HepG2 (cell line): ENCODE data around the gene PAK1IP1. TPM values are rescaled to one million over a fixed set of nuclear protein-coding genes. Genes with fewer than 3 reads are reported as not detected.

Source experiments
- ATF3 ChIP-seq: sonication (generic); formaldehyde crosslinking; IDR thresholded peaks from 2 replicates; pipeline ENCODE4 v1.4.0; 2020; ENCODE audit warnings: missing genetic modification reagents
- LBX2 ChIP-seq: sonication (generic); formaldehyde crosslinking; IDR thresholded peaks from 2 replicates; pipeline ENCODE4 v1.5.0; 2020; ENCODE audit warnings: missing genetic modification reagents, mild to moderate bottlenecking, borderline replicate concordance
- POLR2AphosphoS2 ChIP-seq: IDR thresholded peaks from 2 replicates; pipeline ENCODE4 v1.6.1; 2011; ENCODE audit warnings: low read depth, low read length, improper control_type of control experiment
- RORA ChIP-seq: sonication (generic); formaldehyde crosslinking; IDR thresholded peaks from 2 replicates; pipeline ENCODE4 v1.5.0; 2020; ENCODE audit warnings: mild to moderate bottlenecking, missing genetic modification reagents, moderate library complexity
- ZNF432 ChIP-seq: sonication (generic); formaldehyde crosslinking; IDR thresholded peaks from 2 replicates; pipeline ENCODE4 v1.5.0; 2020; ENCODE audit warnings: missing genetic modification reagents, mild to moderate bottlenecking, borderline replicate concordance
- ZNF484 ChIP-seq: sonication (generic); formaldehyde crosslinking; IDR thresholded peaks from 2 replicates; pipeline ENCODE4 v1.5.1; 2020; ENCODE audit warnings: mild to moderate bottlenecking, low read depth, missing genetic modification reagents, borderline replicate concordance
- ZNF510 ChIP-seq: sonication (generic); formaldehyde crosslinking; IDR thresholded peaks from 2 replicates; pipeline ENCODE4 v1.4.0; 2020; ENCODE audit warnings: low read depth, mild to moderate bottlenecking, missing genetic modification reagents
- polyA plus RNA-seq, 8 experiments: library from polyadenylated mRNA; depleted of rRNA in 3 of 8; stranded (reverse) in 7 of 8; unstranded in 1 of 8; fragments of >200 nt; fragmentation: Illumina TruSeq in 4 of 8; extraction: Trizol in 4 of 8; gene quantifications; 2 replicates each; pipeline versions ENCODE4 v1.2.1 to v1.2.3, GENCODE V29; 2011 to 2016; ENCODE audit warnings: low read depth in 4 of 8, missing spikeins in 1 of 8, mixed read lengths in 1 of 8; ENCODE audit not compliant: insufficient read depth in 1 of 8
- total RNA-seq, 5 experiments: library from RNA; depleted of rRNA; stranded (reverse); fragments of >200 nt; fragmentation: Illumina TruSeq; extraction: Trizol; gene quantifications; 2 replicates each; pipeline ENCODE4 v1.2.3, GENCODE V29; 2016; ENCODE audit warnings: low read depth in 1 of 5
- TF ChIP-seq, protein P1 (sequence below): sonication (generic); formaldehyde crosslinking; IDR thresholded peaks from 2 replicates; pipeline ENCODE4 v1.5.0; 2020; ENCODE audit warnings: mild to moderate bottlenecking, missing genetic modification reagents, borderline replicate concordance

Gene PAK1IP1
- total and polyA plus RNA-seq, 2 of the 13 experiments (the other 11 are each of a cell fraction or from before 2014, with no cell fraction given), result 23.4 to 66.2 TPM

DNA sequence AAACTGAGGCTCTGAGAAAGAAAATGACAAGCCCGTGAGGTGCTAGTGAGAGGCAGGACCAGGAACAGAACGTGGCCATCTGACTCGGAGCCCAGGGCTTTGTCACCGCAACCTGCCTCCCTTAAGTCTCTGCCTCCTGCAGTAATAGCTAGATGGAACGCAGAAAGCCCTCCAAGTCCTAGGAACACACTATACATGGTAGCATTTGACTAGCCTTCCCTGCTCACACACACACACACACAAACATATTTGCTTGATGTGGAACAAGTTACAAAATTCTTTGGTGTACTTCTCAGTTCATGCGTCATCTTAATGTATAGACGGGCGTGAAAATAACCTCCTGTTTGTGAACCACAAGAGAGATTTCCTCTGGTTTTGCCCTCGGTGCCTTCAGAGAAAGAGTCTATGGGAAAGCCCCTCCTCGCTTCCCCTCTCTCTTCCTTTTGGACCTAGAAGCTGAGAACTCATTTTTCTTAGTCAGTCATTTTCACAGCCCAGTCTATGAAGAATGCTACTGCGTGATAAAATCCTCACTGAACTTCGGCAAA lies 39.2 kb upstream of the PAK1IP1 start (continued):
- TF ChIP-seq, protein P1, sequence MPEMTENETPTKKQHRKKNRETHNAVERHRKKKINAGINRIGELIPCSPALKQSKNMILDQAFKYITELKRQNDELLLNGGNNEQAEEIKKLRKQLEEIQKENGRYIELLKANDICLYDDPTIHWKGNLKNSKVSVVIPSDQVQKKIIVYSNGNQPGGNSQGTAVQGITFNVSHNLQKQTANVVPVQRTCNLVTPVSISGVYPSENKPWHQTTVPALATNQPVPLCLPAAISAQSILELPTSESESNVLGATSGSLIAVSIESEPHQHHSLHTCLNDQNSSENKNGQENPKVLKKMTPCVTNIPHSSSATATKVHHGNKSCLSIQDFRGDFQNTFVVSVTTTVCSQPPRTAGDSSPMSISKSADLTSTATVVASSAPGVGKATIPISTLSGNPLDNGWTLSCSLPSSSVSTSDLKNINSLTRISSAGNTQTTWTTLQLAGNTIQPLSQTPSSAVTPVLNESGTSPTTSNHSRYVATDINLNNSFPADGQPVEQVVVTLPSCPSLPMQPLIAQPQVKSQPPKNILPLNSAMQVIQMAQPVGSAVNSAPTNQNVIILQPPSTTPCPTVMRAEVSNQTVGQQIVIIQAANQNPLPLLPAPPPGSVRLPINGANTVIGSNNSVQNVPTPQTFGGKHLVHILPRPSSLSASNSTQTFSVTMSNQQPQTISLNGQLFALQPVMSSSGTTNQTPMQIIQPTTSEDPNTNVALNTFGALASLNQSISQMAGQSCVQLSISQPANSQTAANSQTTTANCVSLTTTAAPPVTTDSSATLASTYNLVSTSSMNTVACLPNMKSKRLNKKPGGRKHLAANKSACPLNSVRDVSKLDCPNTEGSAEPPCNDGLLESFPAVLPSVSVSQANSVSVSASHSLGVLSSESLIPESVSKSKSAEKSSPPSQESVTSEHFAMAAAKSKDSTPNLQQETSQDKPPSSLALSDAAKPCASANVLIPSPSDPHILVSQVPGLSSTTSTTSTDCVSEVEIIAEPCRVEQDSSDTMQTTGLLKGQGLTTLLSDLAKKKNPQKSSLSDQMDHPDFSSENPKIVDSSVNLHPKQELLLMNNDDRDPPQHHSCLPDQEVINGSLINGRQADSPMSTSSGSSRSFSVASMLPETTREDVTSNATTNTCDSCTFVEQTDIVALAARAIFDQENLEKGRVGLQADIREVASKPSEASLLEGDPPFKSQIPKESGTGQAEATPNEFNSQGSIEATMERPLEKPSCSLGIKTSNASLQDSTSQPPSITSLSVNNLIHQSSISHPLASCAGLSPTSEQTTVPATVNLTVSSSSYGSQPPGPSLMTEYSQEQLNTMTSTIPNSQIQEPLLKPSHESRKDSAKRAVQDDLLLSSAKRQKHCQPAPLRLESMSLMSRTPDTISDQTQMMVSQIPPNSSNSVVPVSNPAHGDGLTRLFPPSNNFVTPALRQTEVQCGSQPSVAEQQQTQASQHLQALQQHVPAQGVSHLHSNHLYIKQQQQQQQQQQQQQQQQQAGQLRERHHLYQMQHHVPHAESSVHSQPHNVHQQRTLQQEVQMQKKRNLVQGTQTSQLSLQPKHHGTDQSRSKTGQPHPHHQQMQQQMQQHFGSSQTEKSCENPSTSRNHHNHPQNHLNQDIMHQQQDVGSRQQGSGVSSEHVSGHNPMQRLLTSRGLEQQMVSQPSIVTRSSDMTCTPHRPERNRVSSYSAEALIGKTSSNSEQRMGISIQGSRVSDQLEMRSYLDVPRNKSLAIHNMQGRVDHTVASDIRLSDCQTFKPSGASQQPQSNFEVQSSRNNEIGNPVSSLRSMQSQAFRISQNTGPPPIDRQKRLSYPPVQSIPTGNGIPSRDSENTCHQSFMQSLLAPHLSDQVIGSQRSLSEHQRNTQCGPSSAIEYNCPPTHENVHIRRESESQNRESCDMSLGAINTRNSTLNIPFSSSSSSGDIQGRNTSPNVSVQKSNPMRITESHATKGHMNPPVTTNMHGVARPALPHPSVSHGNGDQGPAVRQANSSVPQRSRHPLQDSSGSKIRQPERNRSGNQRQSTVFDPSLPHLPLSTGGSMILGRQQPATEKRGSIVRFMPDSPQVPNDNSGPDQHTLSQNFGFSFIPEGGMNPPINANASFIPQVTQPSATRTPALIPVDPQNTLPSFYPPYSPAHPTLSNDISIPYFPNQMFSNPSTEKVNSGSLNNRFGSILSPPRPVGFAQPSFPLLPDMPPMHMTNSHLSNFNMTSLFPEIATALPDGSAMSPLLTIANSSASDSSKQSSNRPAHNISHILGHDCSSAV (CRISPR knock-in tag), result no peak
- no peak for TF ChIP-seq POLR2AphosphoS2
- TF ChIP-seq LBX2 (CRISPR knock-in tag), result no peak
- TF ChIP-seq ZNF510 (CRISPR knock-in tag), result no peak
- no peak for TF ChIP-seq ZNF484 (CRISPR knock-in tag)
- no peak for TF ChIP-seq ZNF432
- TF ChIP-seq ATF3 (CRISPR knock-in tag), result no peak
- no peak for TF ChIP-seq RORA (CRISPR knock-in tag)
